Left ventricle myocardium superior (tissue), 1 donor: ENCODE data around the gene PCDHGA7. TPM values are rescaled to one million over a fixed set of nuclear protein-coding genes. Genes with fewer than 3 reads are reported as not detected.
"Not testable (repeated sequence)": the region's sequence is repeated elsewhere in the genome, so short reads cannot be mapped to it uniquely, and the experiment has no call there.

Experiments used
- ATAC-seq: fragments of 200-7000 bp; cut with Tn5 transposase; one replicate; pipeline ENCODE4 v1.9.1; 2020; ENCODE audit warnings: mild to moderate bottlenecking, moderate library complexity
- DNase-seq: peaks from one replicate; pipeline ENCODE4 v3.0.0-alpha.2; 2020
- intact Hi-C: fragments of 100-400 bp; cut with micrococcal nuclease; formaldehyde crosslinking; loops from one replicate; pipeline ENCODE4 v1.11.0; 2022
- total RNA-seq: library from RNA; stranded (reverse); fragmentation: NEBNext Ultra II Directional; extraction: Animal tissue kit (Norgen Biotek cat#: 25700); gene quantifications from one replicate; pipeline ENCODE4 v1.2.1, GENCODE V29; 2021
- donor health status: DM: no; HTN: yes; CAD: no; lungs with severe emphysema.

PCDHGA7 gene
- total RNA-seq, 1 donor from 2014 or later, result 7.0 TPM

- DNase-seq (peak; percentile 35), ATAC-seq (peak; percentile 78)
- intact Hi-C loops, result no loop called here
Measured at GRCh38 chr5:141363952-141364660, 18.4 kb upstream of the PCDHGA7 start, which contains the start of gene PCDHGA5. TSS of gene PCDHGA5 (plus strand) at chr5:141364162. CDS start at chr5:141364331, 169 bp downstream.

GRCh38 chr5:141366016-141366896, 16.3 kb upstream of the PCDHGA7 start:
- DNase-seq, result no peak
- intact Hi-C loops, result no loop called here
- no peak for ATAC-seq

GRCh38 chr5:141369994-141370848, 12.3 kb upstream of the PCDHGA7 start, which contains the start of gene PCDHGB3:
TSS of gene PCDHGB3 (plus strand) at chr5:141370242. CDS start at chr5:141370395, 153 bp downstream.
- ATAC-seq, result peak; percentile 92
- intact Hi-C loops, result no loop called here

GRCh38 chr5:141371572-141372475, 10.7 kb upstream of the PCDHGA7 start:
- intact Hi-C loops, result no loop called here
- ATAC-seq (peak; percentile 51), DNase-seq (no peak)

More at GRCh38 chr5:141369994-141370848, 12.3 kb upstream of the PCDHGA7 start, which contains the start of gene PCDHGB3:
- peak; percentile 76 for DNase-seq

GRCh38 chr5:141373673-141374317, 8.7 kb upstream of the PCDHGA7 start, which contains the start of gene PCDHGA6:
TSS of gene PCDHGA6 (plus strand) at chr5:141373891. CDS start at chr5:141374084, 193 bp downstream.
- intact Hi-C loops, result no loop called here
- ATAC-seq, result no peak
- DNase-seq, result no peak

- intact Hi-C loops, result no loop called here
- peak; percentile 35 for DNase-seq
Measured at GRCh38 chr5:141374627-141375026, 7.9 kb upstream of the PCDHGA7 start.

GRCh38 chr5:141375444-141376155, 6.9 kb upstream of the PCDHGA7 start:
- intact Hi-C loops, ATAC-seq, DNase-seq: not testable (repeated sequence)

More at GRCh38 chr5:141374627-141375026, 7.9 kb upstream of the PCDHGA7 start:
- ATAC-seq, result peak; percentile 62

GRCh38 chr5:141383345-141383744, 803 bp downstream of the PCDHGA7 start:
- intact Hi-C loops, result no loop called here
- ATAC-seq (no peak), DNase-seq (no peak)

GRCh38 chr5:141384471-141385267, 2.1 kb downstream of the PCDHGA7 start:
- intact Hi-C loops, result no loop called here
- ATAC-seq (no peak), DNase-seq (no peak)

GRCh38 chr5:141387557-141388311, 5.2 kb downstream of the PCDHGA7 start, which contains the start of gene PCDHGB4:
TSS of gene PCDHGB4 (plus strand) at chr5:141387698. CDS start at chr5:141387885, 187 bp downstream.
- peak; percentile 92 for ATAC-seq
- peak; percentile 67 for DNase-seq
- intact Hi-C loops, result not testable (repeated sequence)

- DNase-seq, result no peak
- intact Hi-C loops, result no loop called here
- no peak for ATAC-seq
Measured at GRCh38 chr5:141388661-141389060, 6.1 kb downstream of the PCDHGA7 start.

- intact Hi-C loops, result no loop called here
- ATAC-seq, result no peak
- DNase-seq, result no peak
Measured at GRCh38 chr5:141389153-141390042, 6.9 kb downstream of the PCDHGA7 start.

- ATAC-seq, result no peak
- intact Hi-C loops, result no loop called here
- no peak for DNase-seq
Measured at GRCh38 chr5:141392429-141393198, 10.1 kb downstream of the PCDHGA7 start, which contains the start of gene PCDHGA8. TSS of gene PCDHGA8 (plus strand) at chr5:141392633. CDS start at chr5:141392814, 181 bp downstream.
